HEK293 (cell line): ENCODE results near the gene SPATA1.

Experiments
- MEIS1 ChIP-seq: sonication (generic); formaldehyde crosslinking; IDR thresholded peaks from 2 replicates; pipeline ENCODE4 v1.8.1; 2022; ENCODE audit warnings: missing genetic modification reagents, mild to moderate bottlenecking, borderline replicate concordance
- ZNF776 ChIP-seq: fragments of 450-650 bp; formaldehyde crosslinking; IDR thresholded peaks from 2 replicates; pipeline ENCODE4 v1.5.0; 2017; ENCODE audit warnings: missing biosample characterization, missing genetic modification characterization, borderline replicate concordance
- TF ChIP-seq, protein P1 (sequence below): fragments of 450-650 bp; formaldehyde crosslinking; IDR thresholded peaks from 2 replicates; pipeline ENCODE4 v1.5.1; 2016; ENCODE audit warnings: missing biosample characterization, missing genetic modification characterization
- TF ChIP-seq, protein P2 (sequence below): fragments of 450-650 bp; formaldehyde crosslinking; IDR thresholded peaks from 2 replicates; pipeline ENCODE4 v1.5.1; 2017; ENCODE audit warnings: missing biosample characterization, missing genetic modification characterization

DNA sequence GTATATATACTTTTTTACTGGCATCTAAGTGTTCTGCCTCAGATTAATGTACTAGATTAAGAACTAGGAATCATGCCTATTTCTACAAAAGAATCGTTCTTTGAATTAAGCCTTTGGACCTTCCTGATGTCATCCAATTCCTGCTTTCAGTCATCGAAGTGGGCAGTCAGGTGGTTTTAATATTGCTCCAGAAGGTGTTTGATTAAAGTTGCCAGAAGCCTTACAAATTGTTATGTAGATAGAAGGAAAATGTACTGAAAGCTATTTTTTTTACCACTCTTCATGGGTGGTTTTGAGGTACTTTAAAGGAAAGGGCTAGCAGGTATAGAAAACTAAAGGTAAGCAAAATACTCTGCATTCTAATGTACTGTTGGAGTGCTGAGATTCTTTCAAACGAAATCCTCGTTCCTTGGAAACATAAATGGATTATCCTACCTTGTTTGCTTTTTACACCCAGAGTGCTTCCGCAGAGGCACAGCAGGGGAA is 67.3 kb downstream of the SPATA1 start:
- TF ChIP-seq MEIS1 (CRISPR knock-in tag) = no peak
- TF ChIP-seq ZNF776 = no peak
- TF ChIP-seq, protein P1, sequence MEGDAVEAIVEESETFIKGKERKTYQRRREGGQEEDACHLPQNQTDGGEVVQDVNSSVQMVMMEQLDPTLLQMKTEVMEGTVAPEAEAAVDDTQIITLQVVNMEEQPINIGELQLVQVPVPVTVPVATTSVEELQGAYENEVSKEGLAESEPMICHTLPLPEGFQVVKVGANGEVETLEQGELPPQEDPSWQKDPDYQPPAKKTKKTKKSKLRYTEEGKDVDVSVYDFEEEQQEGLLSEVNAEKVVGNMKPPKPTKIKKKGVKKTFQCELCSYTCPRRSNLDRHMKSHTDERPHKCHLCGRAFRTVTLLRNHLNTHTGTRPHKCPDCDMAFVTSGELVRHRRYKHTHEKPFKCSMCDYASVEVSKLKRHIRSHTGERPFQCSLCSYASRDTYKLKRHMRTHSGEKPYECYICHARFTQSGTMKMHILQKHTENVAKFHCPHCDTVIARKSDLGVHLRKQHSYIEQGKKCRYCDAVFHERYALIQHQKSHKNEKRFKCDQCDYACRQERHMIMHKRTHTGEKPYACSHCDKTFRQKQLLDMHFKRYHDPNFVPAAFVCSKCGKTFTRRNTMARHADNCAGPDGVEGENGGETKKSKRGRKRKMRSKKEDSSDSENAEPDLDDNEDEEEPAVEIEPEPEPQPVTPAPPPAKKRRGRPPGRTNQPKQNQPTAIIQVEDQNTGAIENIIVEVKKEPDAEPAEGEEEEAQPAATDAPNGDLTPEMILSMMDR (tag by site-specific recombination) = no peak
- TF ChIP-seq, protein P2, sequence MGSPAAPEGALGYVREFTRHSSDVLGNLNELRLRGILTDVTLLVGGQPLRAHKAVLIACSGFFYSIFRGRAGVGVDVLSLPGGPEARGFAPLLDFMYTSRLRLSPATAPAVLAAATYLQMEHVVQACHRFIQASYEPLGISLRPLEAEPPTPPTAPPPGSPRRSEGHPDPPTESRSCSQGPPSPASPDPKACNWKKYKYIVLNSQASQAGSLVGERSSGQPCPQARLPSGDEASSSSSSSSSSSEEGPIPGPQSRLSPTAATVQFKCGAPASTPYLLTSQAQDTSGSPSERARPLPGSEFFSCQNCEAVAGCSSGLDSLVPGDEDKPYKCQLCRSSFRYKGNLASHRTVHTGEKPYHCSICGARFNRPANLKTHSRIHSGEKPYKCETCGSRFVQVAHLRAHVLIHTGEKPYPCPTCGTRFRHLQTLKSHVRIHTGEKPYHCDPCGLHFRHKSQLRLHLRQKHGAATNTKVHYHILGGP (tag by site-specific recombination) = no peak
